ENCODE data around the gene INIP. TPM values are rescaled to one million over a fixed set of nuclear protein-coding genes. Genes with fewer than 3 reads are reported as not detected.

Gene INIP
- polyA plus RNA-seq, 1 donor from 2014 or later, result 64.7 TPM

- H3K4me2 ChIP-seq (ENCODE audit: low read length), result no peak overlapping the region
- H3K9me3 ChIP-seq (ENCODE audit: low read length), result no peaks in the 10 kb centered on the region
- no peak overlapping the region for H3K9ac ChIP-seq (ENCODE audit: low read length)
Measured at GRCh38 chr9:112755016-112755427, 37.1 kb upstream of the INIP start.

GRCh38 chr9:112754578-112754977 lies 36.7 kb upstream of the INIP start:
- Histone ChIP-seq H3K9me2 (ENCODE audit: insufficient read depth, low read length) (no peaks in the 10 kb centered on the region), H3K27me3 (ENCODE audit: insufficient read depth, low read depth, low read length) (no peaks in the 10 kb centered on the region), H3K79me2 (replicated peaks; ENCODE audit: insufficient read depth, low read length) (peaks cover 30% of the 10 kb centered on the region), H3F3A (ENCODE audit: insufficient read depth, low read length, poor library complexity, severe bottlenecking) (no peaks in the 10 kb centered on the region), H3K27ac (ENCODE audit: low read length) (no peak overlapping the region), H3K9ac (ENCODE audit: low read length) (no peak overlapping the region), H3K36me3 (ENCODE audit: insufficient read depth, low read length) (no peaks in the 10 kb centered on the region), H3K4me2 (ENCODE audit: low read length) (no peak overlapping the region), H3K9me3 (ENCODE audit: low read length) (no peaks in the 10 kb centered on the region), H3K4me3 (ENCODE audit: low read length) (no peak overlapping the region), H2AFZ (ENCODE audit: low read depth, low read length) (no peak overlapping the region), H4K20me1 (ENCODE audit: insufficient read depth) (no peaks in the 10 kb centered on the region)
- TF ChIP-seq EZH2 (IDR thresholded peaks at IDR 0.05; ENCODE audit: borderline replicate concordance, insufficient read depth, low read length, poor library complexity, severe bottlenecking) (no peak), TAF1 (IDR thresholded peaks at IDR 0.05; ENCODE audit: low read depth) (no peak), REST (IDR thresholded peaks at IDR 0.05; ENCODE audit: borderline replicate concordance) (no peak), POLR2AphosphoS5 (IDR thresholded peaks at IDR 0.05) (no peak), MXI1 (conservative IDR thresholded peaks at IDR 0.05; ENCODE audit: poor library complexity, severe bottlenecking) (no peak), SMC3 (conservative IDR thresholded peaks at IDR 0.05; ENCODE audit: poor library complexity) (no peak)

More at GRCh38 chr9:112755016-112755427, 37.1 kb upstream of the INIP start:
- no peak overlapping the region for H2AFZ ChIP-seq (ENCODE audit: low read depth, low read length)
- no peaks in the 10 kb centered on the region for H4K20me1 ChIP-seq (ENCODE audit: insufficient read depth)
- H3K4me3 ChIP-seq (ENCODE audit: low read length), result no peak overlapping the region
- no peak overlapping the region for H3K27ac ChIP-seq (ENCODE audit: low read length)
- H3F3A ChIP-seq (ENCODE audit: insufficient read depth, low read length, poor library complexity, severe bottlenecking), result no peaks in the 10 kb centered on the region
- no peaks in the 10 kb centered on the region for H3K9me2 ChIP-seq (ENCODE audit: insufficient read depth, low read length)
- H3K79me2 ChIP-seq (replicated peaks; ENCODE audit: insufficient read depth, low read length), result peaks cover 30% of the 10 kb centered on the region
- no peaks in the 10 kb centered on the region for H3K27me3 ChIP-seq (ENCODE audit: insufficient read depth, low read depth, low read length)
- no peak for TF ChIP-seq EZH2 (IDR thresholded peaks at IDR 0.05; ENCODE audit: borderline replicate concordance, insufficient read depth, low read length, poor library complexity, severe bottlenecking)
- no peak for TF ChIP-seq TAF1 (IDR thresholded peaks at IDR 0.05; ENCODE audit: low read depth)
- TF ChIP-seq POLR2AphosphoS5 (IDR thresholded peaks at IDR 0.05), result no peak
- no peak for TF ChIP-seq SMC3 (conservative IDR thresholded peaks at IDR 0.05; ENCODE audit: poor library complexity)
- TF ChIP-seq MXI1 (conservative IDR thresholded peaks at IDR 0.05; ENCODE audit: poor library complexity, severe bottlenecking), result no peak
- TF ChIP-seq RAD21 (conservative IDR thresholded peaks at IDR 0.05), result no peak
- TF ChIP-seq EP300 (conservative IDR thresholded peaks at IDR 0.05; ENCODE audit: poor library complexity, severe bottlenecking), result no peak
- H3K36me3 ChIP-seq (ENCODE audit: insufficient read depth, low read length), result no peaks in the 10 kb centered on the region

GRCh38 chr9:112753725-112754124 lies 35.8 kb upstream of the INIP start:
- no peaks in the 10 kb centered on the region for H3K9me2 ChIP-seq (ENCODE audit: insufficient read depth, low read length)
- H3F3A ChIP-seq (ENCODE audit: insufficient read depth, low read length, poor library complexity, severe bottlenecking), result no peaks in the 10 kb centered on the region
- no peaks in the 10 kb centered on the region for H3K27me3 ChIP-seq (ENCODE audit: insufficient read depth, low read depth, low read length)
- H3K79me2 ChIP-seq (replicated peaks; ENCODE audit: insufficient read depth, low read length), result peaks cover 30% of the 10 kb centered on the region
- TF ChIP-seq TAF1 (IDR thresholded peaks at IDR 0.05; ENCODE audit: low read depth) (no peak), SMC3 (conservative IDR thresholded peaks at IDR 0.05; ENCODE audit: poor library complexity) (no peak), REST (IDR thresholded peaks at IDR 0.05; ENCODE audit: borderline replicate concordance) (no peak), POLR2AphosphoS5 (IDR thresholded peaks at IDR 0.05) (no peak), EZH2 (IDR thresholded peaks at IDR 0.05; ENCODE audit: borderline replicate concordance, insufficient read depth, low read length, poor library complexity, severe bottlenecking) (no peak), EP300 (conservative IDR thresholded peaks at IDR 0.05; ENCODE audit: poor library complexity, severe bottlenecking) (no peak), CTCF (IDR thresholded peaks at IDR 0.05; ENCODE audit: poor library complexity, severe bottlenecking) (no peak), RAD21 (conservative IDR thresholded peaks at IDR 0.05) (no peak), MXI1 (conservative IDR thresholded peaks at IDR 0.05; ENCODE audit: poor library complexity, severe bottlenecking) (no peak)
- H3K27ac ChIP-seq (ENCODE audit: low read length), result no peak overlapping the region
- no peak overlapping the region for H3K9ac ChIP-seq (ENCODE audit: low read length)
- no peaks in the 10 kb centered on the region for H3K36me3 ChIP-seq (ENCODE audit: insufficient read depth, low read length)
- H3K9me3 ChIP-seq (ENCODE audit: low read length), result no peaks in the 10 kb centered on the region
- no peak overlapping the region for H3K4me2 ChIP-seq (ENCODE audit: low read length)
- H4K20me1 ChIP-seq (ENCODE audit: insufficient read depth), result no peaks in the 10 kb centered on the region
- no peak overlapping the region for H2AFZ ChIP-seq (ENCODE audit: low read depth, low read length)
- no peak overlapping the region for H3K4me3 ChIP-seq (ENCODE audit: low read length)
